GM11168 (cell line): ENCODE measurements around the gene GPC6.

Source experiments
- in situ Hi-C: fragments of 300-500 bp; cut with MboI; formaldehyde crosslinking; loops from one replicate; pipeline ENCODE4 v1.12.0; 2022; ENCODE audit warnings: low sequenced_read_pairs; ENCODE audit not compliant: unreplicated experiment

The GPC6 gene

DNA sequence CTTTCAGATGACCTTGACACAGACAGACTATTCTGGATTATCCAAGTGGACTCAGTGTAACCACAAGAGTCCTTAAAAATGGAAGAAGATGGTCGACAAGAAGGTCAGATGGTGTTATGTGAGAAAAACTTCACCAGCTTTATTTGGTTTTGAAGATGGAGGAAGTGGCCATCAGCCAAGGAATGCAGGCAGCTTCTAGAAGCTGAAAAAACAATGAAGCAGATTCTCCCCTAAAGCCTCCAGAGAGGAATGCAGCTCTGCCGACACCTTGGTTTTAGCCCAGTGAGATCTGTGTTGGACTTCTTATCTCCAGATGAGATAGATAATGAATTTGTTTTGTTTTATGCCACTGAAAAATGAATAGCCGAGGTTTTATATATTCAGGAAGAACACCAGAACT is 751.4 kb downstream of the GPC6 start:
- in situ Hi-C loops = no loop called here

- in situ Hi-C loops = no loop called here
These were observed 754.9 kb downstream of the GPC6 start for GRCh38 chr13:93981426-93981977.

DNA sequence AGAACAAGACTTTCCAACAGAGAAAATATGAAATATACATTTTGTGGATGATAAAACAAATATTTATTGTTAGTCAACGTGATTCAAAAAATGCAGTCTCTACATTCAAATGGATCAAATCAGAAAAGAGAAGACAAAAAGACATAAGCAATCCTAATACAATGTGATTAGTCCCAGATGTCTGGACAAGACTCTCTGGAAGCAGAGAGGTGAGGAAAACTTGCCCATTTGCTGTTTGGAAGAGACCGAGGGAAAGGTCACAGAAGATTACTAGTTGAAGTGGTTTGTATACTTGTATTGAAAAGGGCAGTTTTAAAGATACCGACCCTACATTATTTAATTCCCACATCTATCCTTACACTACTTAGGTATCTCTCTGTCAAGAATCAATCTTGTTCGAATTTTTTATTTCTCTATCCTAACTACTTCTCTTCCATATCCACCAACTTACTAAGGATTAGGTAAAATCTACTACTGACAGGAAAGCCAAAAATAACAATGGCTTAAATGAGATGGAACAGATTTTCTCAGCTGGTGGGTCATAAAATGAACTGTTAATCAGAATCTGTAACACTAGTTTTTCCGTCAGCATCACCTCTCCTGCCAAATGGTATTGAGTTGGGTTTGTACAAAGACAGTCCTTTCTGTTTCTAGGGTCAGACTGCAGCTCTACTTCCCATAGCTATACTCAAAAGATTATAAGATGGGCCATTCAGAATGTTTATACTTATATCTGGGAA is 755.7 kb downstream of the GPC6 start:
- in situ Hi-C loops = no loop called here

- in situ Hi-C loops = no loop called here
These were observed 757.4 kb downstream of the GPC6 start for GRCh38 chr13:93984052-93984451.

DNA sequence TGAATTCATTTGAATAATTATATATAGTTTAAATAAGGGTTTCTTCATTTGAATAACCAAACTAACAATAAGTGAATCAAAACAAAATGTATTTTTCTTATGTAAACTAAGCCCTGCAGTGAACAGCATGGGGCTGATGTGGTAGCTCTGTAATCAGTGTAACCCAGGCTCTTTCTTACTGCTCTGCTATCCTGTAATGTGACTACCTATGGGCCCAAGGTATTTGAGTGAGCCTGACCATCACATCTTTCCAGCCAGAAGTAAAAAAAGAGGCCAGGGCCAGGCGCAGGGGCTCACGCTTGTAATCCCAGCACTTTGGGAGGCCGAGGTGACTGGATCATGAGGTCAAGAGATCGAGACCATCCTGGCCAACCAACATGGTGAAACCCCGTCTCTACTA is 758.3 kb downstream of the GPC6 start:
- in situ Hi-C loops = no loop called here

GRCh38 chr13:93987458-93987857 is 760.9 kb downstream of the GPC6 start:
- in situ Hi-C loops = no loop called here

GRCh38 chr13:93991569-93991968 is 765.0 kb downstream of the GPC6 start:
- in situ Hi-C loops = no loop called here

DNA sequence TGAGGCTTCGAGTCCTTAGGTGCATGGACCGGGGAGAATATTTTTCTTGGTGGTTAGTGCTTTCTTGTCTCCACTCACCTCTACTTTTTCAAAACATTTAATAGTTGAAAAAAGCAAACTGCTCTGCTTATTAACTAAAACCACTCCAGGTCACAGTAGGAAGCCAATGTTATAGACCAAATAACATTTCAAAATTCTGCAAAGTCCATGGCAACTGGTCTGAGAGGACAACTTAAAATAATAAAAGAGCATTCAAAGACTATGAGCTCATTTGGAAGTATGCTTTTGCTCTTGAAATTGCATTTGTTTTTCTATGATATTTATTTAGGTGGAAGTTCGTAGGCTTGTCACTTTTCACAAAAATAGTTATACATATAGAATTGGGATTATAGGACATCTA is 769.9 kb downstream of the GPC6 start:
- in situ Hi-C loops = no loop called here

DNA sequence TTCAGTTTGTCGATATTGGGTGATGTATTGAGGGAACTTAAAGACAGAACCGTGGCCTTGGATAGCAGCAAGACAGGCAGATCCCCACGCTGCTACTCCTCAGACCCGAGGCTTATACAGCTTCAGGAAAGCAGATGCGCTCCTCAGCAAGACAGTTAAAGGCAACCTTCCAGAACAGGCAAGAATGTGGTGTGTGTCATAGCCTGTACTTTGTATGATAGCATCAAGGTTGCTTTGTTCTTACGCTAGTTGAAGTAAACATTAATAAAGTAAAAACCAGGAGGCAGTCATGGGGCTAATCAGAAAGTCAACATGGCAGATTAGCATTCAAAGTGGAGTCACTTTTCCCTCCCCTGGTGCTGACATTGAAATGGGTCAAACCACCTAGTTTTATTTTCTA is 779.7 kb downstream of the GPC6 start:
- in situ Hi-C loops = no loop called here

GRCh38 chr13:94007072-94007471 is 780.5 kb downstream of the GPC6 start:
- in situ Hi-C loops = no loop called here

DNA sequence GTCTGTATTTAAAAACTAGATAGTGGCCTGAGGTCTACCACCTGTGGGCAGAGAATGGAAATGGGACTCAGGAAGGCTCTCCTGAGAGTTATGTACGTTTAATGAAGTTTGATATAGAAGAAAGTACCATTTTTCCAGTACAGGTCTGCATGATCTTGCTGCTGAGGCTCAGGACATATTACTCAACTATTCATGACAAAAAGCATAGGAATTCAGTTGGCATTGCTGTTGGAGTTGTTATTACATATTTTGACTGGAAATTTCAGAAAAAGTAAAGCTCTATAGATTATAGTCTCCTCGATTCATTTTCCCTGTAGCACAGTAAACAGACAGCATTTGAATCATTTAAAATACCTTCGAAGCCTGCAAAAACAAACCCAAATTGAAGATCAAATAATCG is 783.1 kb downstream of the GPC6 start:
- in situ Hi-C loops = no loop called here

- in situ Hi-C loops = no loop called here
These were observed 787.9 kb downstream of the GPC6 start for GRCh38 chr13:94014461-94014860.

GRCh38 chr13:94020426-94020825 is 793.8 kb downstream of the GPC6 start:
- in situ Hi-C loops = no loop called here

DNA sequence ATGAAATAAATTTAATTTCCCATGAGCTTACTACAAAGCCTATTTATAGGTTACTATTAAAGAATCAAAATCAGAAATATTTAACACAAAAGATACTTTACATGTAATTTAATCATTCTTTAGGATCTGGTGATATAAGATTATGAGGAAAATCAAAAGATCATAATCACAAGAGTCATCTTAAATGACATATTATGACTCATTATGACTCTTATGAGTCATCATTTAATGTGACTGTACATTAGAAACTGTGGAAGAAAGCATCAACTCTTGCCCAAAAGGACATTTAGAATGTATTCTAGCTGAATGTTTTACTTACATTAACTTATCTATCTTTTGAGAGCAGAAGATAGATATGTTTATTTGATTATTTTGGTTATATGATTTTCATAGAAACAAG is 794.2 kb downstream of the GPC6 start:
- in situ Hi-C loops = no loop called here

- in situ Hi-C loops = no loop called here
These were observed 801.6 kb downstream of the GPC6 start for GRCh38 chr13:94028234-94028633.

- in situ Hi-C loops = no loop called here
These were observed 802.0 kb downstream of the GPC6 start for GRCh38 chr13:94028650-94029049.

DNA sequence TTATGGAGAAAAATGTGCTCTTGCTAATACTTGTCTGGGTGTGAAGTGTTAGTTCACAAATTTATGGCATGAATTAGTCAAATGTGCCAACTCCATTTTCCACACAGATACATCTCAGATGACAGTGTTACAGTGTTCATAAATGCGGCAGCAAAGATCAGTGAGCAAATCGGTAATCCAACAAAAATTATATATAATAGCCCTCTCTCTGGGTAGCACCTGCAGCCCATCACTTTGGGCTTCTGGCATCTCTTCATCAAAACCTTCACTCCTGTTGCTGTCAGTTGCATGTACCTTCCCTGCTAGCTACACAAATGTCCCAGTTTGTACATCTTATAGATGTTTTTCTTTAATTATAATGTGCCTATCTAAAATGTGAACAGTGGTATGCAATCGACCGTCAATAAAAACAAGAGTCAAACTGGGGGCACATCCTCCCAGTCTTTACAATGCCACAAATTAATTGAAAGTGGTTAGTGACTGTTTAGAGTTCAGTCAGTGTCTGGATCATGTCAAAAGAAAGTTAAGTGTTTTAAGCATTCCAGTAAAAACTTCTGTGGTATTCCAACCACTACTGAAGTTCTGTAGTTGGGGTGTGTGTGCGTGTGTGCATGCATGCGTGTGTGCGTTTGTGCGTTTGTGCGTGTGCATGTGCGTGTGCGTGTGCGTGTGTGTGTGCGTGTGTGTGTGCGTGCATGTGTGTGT is 804.0 kb downstream of the GPC6 start:
- in situ Hi-C loops = no loop called here

GRCh38 chr13:94031609-94032008 is 805.0 kb downstream of the GPC6 start:
- in situ Hi-C loops = no loop called here

DNA sequence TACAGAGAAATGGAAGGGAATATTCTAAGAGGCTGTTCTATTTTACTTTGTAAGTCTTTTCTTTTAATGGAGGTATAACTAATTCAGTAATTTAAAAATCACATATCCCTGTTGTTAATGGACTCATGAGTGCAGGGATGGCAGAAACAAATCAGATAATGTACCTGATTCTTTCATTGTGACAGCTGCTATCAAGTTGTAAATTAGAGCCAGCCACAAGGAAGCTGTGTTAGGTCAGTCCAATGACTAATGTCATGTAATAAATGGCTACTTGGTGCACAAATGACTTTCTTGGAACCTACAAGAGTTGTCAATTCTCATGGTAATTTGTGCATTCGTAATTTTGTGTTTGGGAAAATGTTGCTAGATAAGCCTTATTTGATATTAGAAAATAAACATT is 806.5 kb downstream of the GPC6 start:
- in situ Hi-C loops = no loop called here

DNA sequence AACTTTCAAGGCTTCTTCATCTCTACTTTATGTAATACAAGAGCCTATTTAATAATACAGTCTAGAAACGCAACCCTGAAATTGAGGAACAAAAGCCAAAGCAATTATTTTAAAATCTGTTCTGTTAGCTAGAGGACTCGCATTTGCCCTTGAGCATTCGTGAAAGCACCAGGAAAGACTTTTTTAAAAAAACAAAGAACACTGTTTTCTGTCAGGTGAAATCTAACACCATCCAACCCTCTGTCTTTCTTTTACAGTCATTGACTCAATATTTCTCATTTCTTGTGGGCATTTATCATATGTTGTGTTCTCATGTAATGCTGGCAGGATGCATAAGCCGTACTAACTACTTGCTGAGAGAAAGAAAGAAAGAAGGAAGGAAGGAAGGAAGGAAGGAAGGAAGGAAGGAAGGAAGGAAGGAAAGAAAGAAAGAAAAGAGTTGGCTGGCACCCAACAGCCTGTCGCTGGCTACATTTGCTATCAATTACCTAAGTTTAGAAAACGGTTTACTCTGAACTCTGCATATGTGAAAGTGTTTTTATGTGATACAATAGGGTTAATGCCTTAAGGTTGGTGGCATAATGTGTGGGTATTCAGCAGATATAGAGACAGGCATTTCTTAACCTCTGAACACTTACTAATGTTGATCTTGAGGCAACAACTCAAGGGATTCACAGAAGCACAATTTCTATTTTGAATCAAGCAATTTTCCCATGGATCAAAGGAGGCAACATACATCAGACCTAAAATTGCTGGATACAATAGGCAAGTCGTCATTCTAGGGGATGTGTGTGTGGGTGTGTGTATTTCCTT is 807.4 kb downstream of the GPC6 start:
- in situ Hi-C loops = no loop called here

DNA sequence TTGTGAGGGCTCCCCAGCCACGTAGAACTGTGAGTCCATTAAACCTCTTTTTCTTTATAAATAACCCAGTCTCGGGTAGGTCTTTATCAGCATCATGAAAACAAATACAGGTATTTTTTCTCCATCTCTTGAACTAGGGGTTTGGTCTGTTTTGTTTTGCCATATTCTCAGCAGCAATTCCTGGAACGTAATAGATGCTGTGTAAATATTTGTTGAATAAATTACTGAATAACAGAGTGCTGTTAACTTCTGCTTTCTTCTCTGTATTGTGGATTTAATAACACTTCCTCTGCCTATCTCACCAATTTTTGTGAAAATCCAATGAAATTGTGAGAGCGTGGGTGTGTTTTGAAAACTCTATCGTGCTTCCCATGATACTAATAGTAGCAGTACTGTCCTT is 823.4 kb downstream of the GPC6 start:
- in situ Hi-C loops = no loop called here
